PC-3 (cell line): ENCODE measurements around the gene GSG1L. TPM values are rescaled to one million over a fixed set of nuclear protein-coding genes. Genes with fewer than 3 reads are reported as not detected.

ENCODE experiments used
- ATAC-seq: fragments of 200-7000 bp; cut with Tn5 transposase; 2 replicates; pipeline ENCODE4 v1.9.1; 2020; ENCODE audit warnings: mild to moderate bottlenecking, moderate library complexity
- BruUV-seq: library from RNA; stranded (reverse); fragments of 400-500 nt; replicated peaks from 2 replicates; lab custom pipeline; 2021; lab: Mats Ljungman, UMichigan
- CTCF ChIA-PET: fragments of 300-600 bp; sonication (Branson Sonifier 250); formaldehyde crosslinking; loops from one replicate; lab custom pipeline; 2022; ENCODE audit warnings: antibody characterized with exemption; lab: Charles Lee
- POLR2A ChIA-PET: fragments of 300-600 bp; sonication (Branson Sonifier 250); formaldehyde crosslinking; loops from one replicate; lab custom pipeline; 2022; ENCODE audit warnings: antibody characterized with exemption; ENCODE audit not compliant: unreplicated experiment; lab: Charles Lee
- DNase-seq: peaks from one replicate; pipeline ENCODE4 v3.0.0-alpha.2; 2015
- H2AFZ ChIP-seq: fragments of 300-600 bp; sonication (generic); 2 replicates; pipeline ENCODE4 v1.6.0; 2016; ENCODE audit warnings: antibody characterized with exemption, low read length
- H3F3A ChIP-seq: fragments of 300-600 bp; sonication (generic); one replicate; pipeline ENCODE4 v1.6.0; 2017; ENCODE audit warnings: antibody characterized with exemption, low read length, control low read depth, mild to moderate bottlenecking; ENCODE audit not compliant: unreplicated experiment
- H3K27ac ChIP-seq: fragments of 300-600 bp; sonication (generic); 2 replicates; pipeline ENCODE4 v1.5.1; 2016; ENCODE audit warnings: mild to moderate bottlenecking, low read length
- H3K27me3 ChIP-seq: fragments of 300-600 bp; sonication (generic); 2 replicates; pipeline ENCODE4 v1.6.1; 2016; ENCODE audit warnings: low read length, mixed read lengths
- H3K36me3 ChIP-seq: fragments of 300-600 bp; sonication (generic); 2 replicates; pipeline ENCODE4 v1.6.1; 2016; ENCODE audit warnings: low read depth, mixed run types, low read length, mixed read lengths
- H3K4me1 ChIP-seq: fragments of 300-600 bp; sonication (generic); 2 replicates; pipeline ENCODE4 v1.5.1; 2016; ENCODE audit warnings: low read length; ENCODE audit not compliant: insufficient read depth
- H3K4me2 ChIP-seq: fragments of 300-600 bp; sonication (generic); 2 replicates; pipeline ENCODE4 v1.6.0; 2016; ENCODE audit warnings: low read length
- H3K4me3 ChIP-seq: fragments of 300-600 bp; sonication (generic); 2 replicates; pipeline ENCODE4 v1.5.1; 2016; ENCODE audit warnings: mild to moderate bottlenecking, low read length, mixed read lengths
- H3K79me2 ChIP-seq: fragments of 300-600 bp; sonication (generic); 2 replicates; pipeline ENCODE4 v1.6.1; 2017; ENCODE audit warnings: low read length, mixed read lengths
- H3K9ac ChIP-seq: fragments of 300-600 bp; sonication (generic); 2 replicates; pipeline ENCODE4 v1.6.0; 2016; ENCODE audit warnings: mild to moderate bottlenecking, low read length
- H3K9me2 ChIP-seq: fragments of 300-600 bp; sonication (generic); replicated peaks from 2 replicates; pipeline ENCODE4 v1.6.1; 2016; ENCODE audit warnings: mixed run types, low read length, mixed read lengths
- H3K9me3 ChIP-seq: fragments of 300-600 bp; sonication (generic); 2 replicates; pipeline ENCODE4 v1.6.1; 2016; ENCODE audit warnings: low read length, mixed read lengths
- H4K20me1 ChIP-seq: fragments of 300-600 bp; sonication (generic); 2 replicates; pipeline ENCODE4 v1.6.1; 2016; ENCODE audit warnings: low read length, mixed read lengths
- EZH2 ChIP-seq: fragments of 300-600 bp; sonication (generic); IDR thresholded peaks from one replicate; pipeline ENCODE4 v1.6.1; 2017; ENCODE audit warnings: antibody characterized with exemption, mild to moderate bottlenecking, low read length; ENCODE audit not compliant: unreplicated experiment
- EZH2phosphoT487 ChIP-seq: fragments of 300-600 bp; sonication (generic); IDR thresholded peaks from 2 replicates; pipeline ENCODE4 v1.6.1; 2018; ENCODE audit warnings: mild to moderate bottlenecking, antibody characterized with exemption, low read length, borderline replicate concordance
- intact Hi-C: fragments of 100-400 bp; cut with micrococcal nuclease; formaldehyde crosslinking; loops from 2 replicates; pipeline ENCODE4 v1.9.0; 2023
- total RNA-seq: library from RNA; depleted of rRNA; stranded (reverse); fragments of >200 nt; gene quantifications from 2 replicates; pipeline ENCODE4 v1.2.3, GENCODE V29; 2014
- TF ChIP-seq, protein P1 (sequence below): fragments of 300-600 bp; sonication (generic); conservative IDR thresholded peaks from 2 replicates; pipeline ENCODE4 v1.5.1; 2017; ENCODE audit warnings: antibody characterized with exemption, low read depth, mild to moderate bottlenecking, low read length

Gene GSG1L
- total RNA-seq, 1 experiment from 2014 or later: not detected

- no peaks in the 10 kb centered on the region for H3K27me3 ChIP-seq
- no peaks in the 10 kb centered on the region for H3K9me3 ChIP-seq
- H3K4me1 ChIP-seq: no peaks in the 10 kb centered on the region
- ATAC-seq (no peak), DNase-seq (no peak)
- BruUV-seq: no TSS peak
- no peak overlapping the region for H3K4me3 ChIP-seq
- TF ChIP-seq EZH2: no peak
- no peak for TF ChIP-seq EZH2phosphoT487
- TF ChIP-seq, protein P1, sequence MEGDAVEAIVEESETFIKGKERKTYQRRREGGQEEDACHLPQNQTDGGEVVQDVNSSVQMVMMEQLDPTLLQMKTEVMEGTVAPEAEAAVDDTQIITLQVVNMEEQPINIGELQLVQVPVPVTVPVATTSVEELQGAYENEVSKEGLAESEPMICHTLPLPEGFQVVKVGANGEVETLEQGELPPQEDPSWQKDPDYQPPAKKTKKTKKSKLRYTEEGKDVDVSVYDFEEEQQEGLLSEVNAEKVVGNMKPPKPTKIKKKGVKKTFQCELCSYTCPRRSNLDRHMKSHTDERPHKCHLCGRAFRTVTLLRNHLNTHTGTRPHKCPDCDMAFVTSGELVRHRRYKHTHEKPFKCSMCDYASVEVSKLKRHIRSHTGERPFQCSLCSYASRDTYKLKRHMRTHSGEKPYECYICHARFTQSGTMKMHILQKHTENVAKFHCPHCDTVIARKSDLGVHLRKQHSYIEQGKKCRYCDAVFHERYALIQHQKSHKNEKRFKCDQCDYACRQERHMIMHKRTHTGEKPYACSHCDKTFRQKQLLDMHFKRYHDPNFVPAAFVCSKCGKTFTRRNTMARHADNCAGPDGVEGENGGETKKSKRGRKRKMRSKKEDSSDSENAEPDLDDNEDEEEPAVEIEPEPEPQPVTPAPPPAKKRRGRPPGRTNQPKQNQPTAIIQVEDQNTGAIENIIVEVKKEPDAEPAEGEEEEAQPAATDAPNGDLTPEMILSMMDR: no peak
- H3K9me2 ChIP-seq: no peaks in the 10 kb centered on the region
- H3K36me3 ChIP-seq: peaks cover 63% of the 10 kb centered on the region
- no peak overlapping the region for H3K9ac ChIP-seq
- intact Hi-C loops: no loop called here
- H4K20me1 ChIP-seq: no peaks in the 10 kb centered on the region
- no peaks in the 10 kb centered on the region for H3K79me2 ChIP-seq
- no peaks in the 10 kb centered on the region for H3F3A ChIP-seq
- H3K4me2 ChIP-seq: no peak overlapping the region
- CTCF ChIA-PET: no interaction called here
- no peak overlapping the region for H3K27ac ChIP-seq
- POLR2A ChIA-PET: no interaction called here
- no peak overlapping the region for H2AFZ ChIP-seq
Observed at GRCh38 chr16:28105297-28105696, 41.8 kb upstream of the GSG1L start.

DNA sequence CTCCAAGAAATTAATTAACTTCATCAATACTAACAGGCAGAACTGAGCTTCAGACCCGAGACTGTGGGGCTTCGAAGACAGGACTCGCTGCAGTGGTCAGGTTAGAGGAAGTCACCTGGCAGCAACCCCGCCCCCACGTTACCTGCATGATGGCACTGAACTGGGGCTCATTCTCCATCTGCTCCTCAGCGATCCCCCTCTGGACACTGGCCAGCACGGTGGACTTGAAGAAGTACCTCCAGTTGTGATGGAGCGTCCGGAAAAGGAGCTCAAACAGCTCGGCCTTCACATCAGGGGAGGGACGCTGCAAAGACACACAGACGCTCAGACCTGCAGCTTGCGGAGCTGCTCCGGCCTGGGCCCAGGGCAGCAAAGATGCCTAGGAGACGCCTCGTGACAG lies 40.9 kb upstream of the GSG1L start:
- H2AFZ ChIP-seq: no peak overlapping the region
- H3K9me2 ChIP-seq: no peaks in the 10 kb centered on the region
- DNase-seq: no peak
- no TSS peak for BruUV-seq
- H3K79me2 ChIP-seq: no peaks in the 10 kb centered on the region
- ChIA-PET POLR2A (no interaction called here), CTCF (no interaction called here)
- no peaks in the 10 kb centered on the region for H3K4me1 ChIP-seq
- H3K27ac ChIP-seq: no peak overlapping the region
- no peak for ATAC-seq
- TF ChIP-seq, protein P1: no peak
- TF ChIP-seq EZH2phosphoT487 (no peak), EZH2 (no peak)
- H3K36me3 ChIP-seq: peaks cover 55% of the 10 kb centered on the region
- H3K4me3 ChIP-seq: no peak overlapping the region
- no peak overlapping the region for H3K4me2 ChIP-seq
- H4K20me1 ChIP-seq: no peaks in the 10 kb centered on the region
- no peak overlapping the region for H3K9ac ChIP-seq
- no peaks in the 10 kb centered on the region for H3K9me3 ChIP-seq
- H3F3A ChIP-seq: no peaks in the 10 kb centered on the region
- H3K27me3 ChIP-seq: no peaks in the 10 kb centered on the region
- intact Hi-C loops: no loop called here

- Histone ChIP-seq H3K9me2 (no peaks in the 10 kb centered on the region), H3K27me3 (no peaks in the 10 kb centered on the region), H3K4me2 (no peak overlapping the region), H3K4me1 (no peaks in the 10 kb centered on the region), H3K36me3 (peaks cover 51% of the 10 kb centered on the region), H3K9ac (no peak overlapping the region), H3F3A (no peaks in the 10 kb centered on the region), H3K9me3 (no peaks in the 10 kb centered on the region), H3K79me2 (no peaks in the 10 kb centered on the region), H3K27ac (no peak overlapping the region), H2AFZ (no peak overlapping the region), H3K4me3 (no peak overlapping the region), H4K20me1 (no peaks in the 10 kb centered on the region)
- DNase-seq: no peak
- intact Hi-C loops: no loop called here
- TF ChIP-seq EZH2 (no peak), EZH2phosphoT487 (no peak)
- TF ChIP-seq, protein P1: no peak
- no TSS peak for BruUV-seq
- no peak for ATAC-seq
- CTCF ChIA-PET: no interaction called here
- POLR2A ChIA-PET: no interaction called here
Observed at GRCh38 chr16:28103516-28104170, 40.1 kb upstream of the GSG1L start.
